ENCODE data around the gene PXMP4.
A peak's percentile ranks its signal among the peaks of the same experiment; 100 is the strongest.

PXMP4 gene

GRCh38 chr20:33684533-33685327 is 35.4 kb downstream of the PXMP4 start:
- H3K4me3 ChIP-seq (ENCODE audit: low read depth, low read length) = peak overlapping the region; percentile 58
- no peak for TF ChIP-seq CTCF (IDR thresholded peaks at IDR 0.05; ENCODE audit: borderline replicate concordance, insufficient read depth, low read depth, low read length)

- H3K4me3 ChIP-seq (ENCODE audit: low read depth, low read length) = no peak overlapping the region
- TF ChIP-seq CTCF (IDR thresholded peaks at IDR 0.05; ENCODE audit: borderline replicate concordance, insufficient read depth, low read depth, low read length) = no peak
These were observed 38.3 kb downstream of the PXMP4 start for GRCh38 chr20:33681728-33682353.

- no peak overlapping the region for H3K4me3 ChIP-seq (ENCODE audit: low read depth, low read length)
- no peak for TF ChIP-seq CTCF (IDR thresholded peaks at IDR 0.05; ENCODE audit: borderline replicate concordance, insufficient read depth, low read depth, low read length)
These were observed 38.8 kb downstream of the PXMP4 start for GRCh38 chr20:33681288-33681687.

GRCh38 chr20:33680686-33681085 is 39.4 kb downstream of the PXMP4 start:
- no peak overlapping the region for H3K4me3 ChIP-seq (ENCODE audit: low read depth, low read length)
- TF ChIP-seq CTCF (IDR thresholded peaks at IDR 0.05; ENCODE audit: borderline replicate concordance, insufficient read depth, low read depth, low read length) = no peak

DNA sequence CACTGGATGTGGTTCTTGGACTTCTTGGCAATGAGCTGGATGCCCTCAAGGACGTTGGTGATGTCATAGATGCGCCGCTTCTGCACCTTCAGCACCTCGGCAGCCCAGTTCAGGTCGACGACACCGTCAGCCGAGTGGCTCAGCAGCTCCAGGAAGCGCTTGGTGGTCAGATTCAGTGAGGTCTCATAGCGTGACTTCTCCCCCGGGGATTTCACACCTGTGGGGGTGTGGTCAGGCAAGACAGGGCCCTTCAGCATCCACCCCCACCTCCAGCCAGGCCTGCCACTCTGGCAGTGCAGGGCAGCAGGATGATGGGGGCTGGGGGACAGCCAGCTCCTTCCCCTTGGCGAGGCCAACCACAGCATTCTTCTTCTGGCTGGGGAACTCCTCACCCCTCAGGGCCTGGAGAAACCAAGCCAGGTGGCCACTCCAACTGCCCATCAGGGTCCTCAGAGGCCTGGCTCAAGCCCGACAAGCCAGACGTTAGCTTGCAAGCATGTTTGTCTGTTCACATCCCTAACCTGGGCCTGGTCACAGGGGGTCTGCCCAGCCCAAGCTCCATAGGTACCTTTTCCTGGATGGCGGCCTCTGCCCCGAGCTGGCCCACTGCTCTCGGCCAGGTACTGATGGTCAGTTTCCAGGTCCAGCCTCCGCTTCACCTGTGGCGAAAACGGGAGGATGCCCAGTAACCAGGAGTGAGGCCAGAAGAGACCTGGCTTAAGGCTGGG is 40.2 kb downstream of the PXMP4 start:
- H3K4me3 ChIP-seq (ENCODE audit: low read depth, low read length) = no peak overlapping the region
- TF ChIP-seq CTCF (IDR thresholded peaks at IDR 0.05; ENCODE audit: borderline replicate concordance, insufficient read depth, low read depth, low read length) = 0 out of 2 replicates have a peak, but pooled peaks have one; percentile 6

DNA sequence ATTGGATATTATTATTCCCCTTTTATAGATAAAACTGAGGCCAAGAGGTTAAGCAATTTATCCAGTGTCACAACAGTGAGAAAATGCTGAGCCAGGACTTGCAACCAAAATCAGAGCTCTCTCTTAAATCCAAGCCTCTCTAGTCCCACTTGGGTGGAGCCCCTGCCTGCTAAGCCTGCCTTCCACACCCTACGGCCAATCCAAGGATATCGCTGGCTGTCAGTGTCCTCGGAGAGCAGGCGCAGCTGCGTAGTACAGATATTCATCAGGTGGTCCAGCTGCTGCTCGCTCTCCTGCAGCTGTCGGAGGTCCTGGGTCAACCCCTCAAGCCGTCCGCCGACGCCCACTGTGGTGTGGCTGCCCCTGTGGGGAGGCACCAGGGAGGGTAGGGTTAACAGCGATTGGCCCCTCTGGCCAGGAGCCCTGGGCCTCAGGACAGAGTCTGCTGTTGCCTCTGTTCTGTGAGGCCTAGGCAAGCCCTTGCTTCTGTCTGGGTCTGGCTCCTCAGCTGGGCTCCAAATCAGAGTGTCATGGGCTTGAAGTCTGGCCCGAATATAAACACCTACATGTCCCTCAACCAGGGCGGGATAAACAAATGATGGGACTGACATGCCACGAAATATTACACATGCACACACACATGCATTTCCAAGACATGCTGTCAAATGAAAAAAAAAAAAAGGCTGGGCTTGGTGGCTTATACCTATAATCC is 42.0 kb downstream of the PXMP4 start:
- TF ChIP-seq CTCF (IDR thresholded peaks at IDR 0.05; ENCODE audit: borderline replicate concordance, insufficient read depth, low read depth, low read length) = no peak
- no peak overlapping the region for H3K4me3 ChIP-seq (ENCODE audit: low read depth, low read length)

Measured in GM12875 (cell line).